Islet of Langerhans (tissue), 1 donor: ENCODE results near the gene CCDC187.
"Not testable (repeated sequence)": the region's sequence is repeated elsewhere in the genome, so short reads cannot be mapped to it uniquely, and the experiment has no call there.

Experiments used
- FAIRE-seq: peaks from one replicate; lab custom pipeline; 2011; peaks lifted over from hg19 to GRCh38; lab: Jason Lieb, UNC

CCDC187 gene

GRCh38 chr9:136237486-136238341, 66.2 kb downstream of the CCDC187 start:
- FAIRE-seq = no peak

DNA sequence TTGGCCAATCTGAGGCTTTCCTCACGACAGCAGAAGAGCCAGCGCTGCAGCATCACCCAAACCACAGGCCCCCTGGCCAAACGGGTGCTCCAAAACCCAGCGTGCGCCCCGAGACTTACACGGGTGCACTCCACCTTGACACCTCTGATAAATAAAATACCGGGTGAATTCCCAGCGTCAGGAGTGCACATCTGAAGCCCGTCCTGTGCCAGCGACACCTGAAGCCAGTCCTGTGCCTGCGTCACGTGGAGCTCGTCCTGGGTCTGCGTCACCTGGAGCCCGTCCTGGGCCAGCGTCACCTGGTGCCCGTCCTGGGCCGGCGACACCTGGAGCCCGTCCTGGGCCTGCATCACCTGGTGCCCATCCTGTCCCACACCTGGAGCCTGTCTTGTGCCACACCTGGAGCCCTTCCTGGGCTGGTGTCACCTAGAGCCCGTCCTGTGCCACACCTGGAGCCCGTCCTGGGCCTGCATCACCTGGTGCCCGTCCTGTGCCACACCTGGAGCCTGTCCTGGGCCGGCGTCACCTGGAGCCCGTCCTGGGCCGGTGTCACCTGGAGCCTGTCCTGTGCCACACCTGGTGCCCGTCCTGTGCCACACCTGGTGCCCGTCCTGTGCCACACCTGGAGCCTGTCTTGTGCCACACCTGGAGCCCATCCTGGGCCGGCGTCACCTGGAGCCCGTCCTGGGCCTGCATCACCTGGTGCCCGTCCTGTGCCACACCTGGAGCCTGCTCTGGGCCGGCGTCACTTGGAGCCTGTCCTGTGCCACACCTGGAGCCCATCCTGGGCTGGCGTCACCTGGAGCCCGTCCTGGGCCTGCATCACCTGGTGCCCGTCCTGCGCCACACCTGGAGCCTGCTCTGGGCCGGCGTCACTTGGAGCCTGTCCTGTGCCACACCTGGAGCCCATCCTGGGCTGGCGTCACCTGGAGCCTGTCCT, 67.2 kb downstream of the CCDC187 start:
- FAIRE-seq = not testable (repeated sequence)

DNA sequence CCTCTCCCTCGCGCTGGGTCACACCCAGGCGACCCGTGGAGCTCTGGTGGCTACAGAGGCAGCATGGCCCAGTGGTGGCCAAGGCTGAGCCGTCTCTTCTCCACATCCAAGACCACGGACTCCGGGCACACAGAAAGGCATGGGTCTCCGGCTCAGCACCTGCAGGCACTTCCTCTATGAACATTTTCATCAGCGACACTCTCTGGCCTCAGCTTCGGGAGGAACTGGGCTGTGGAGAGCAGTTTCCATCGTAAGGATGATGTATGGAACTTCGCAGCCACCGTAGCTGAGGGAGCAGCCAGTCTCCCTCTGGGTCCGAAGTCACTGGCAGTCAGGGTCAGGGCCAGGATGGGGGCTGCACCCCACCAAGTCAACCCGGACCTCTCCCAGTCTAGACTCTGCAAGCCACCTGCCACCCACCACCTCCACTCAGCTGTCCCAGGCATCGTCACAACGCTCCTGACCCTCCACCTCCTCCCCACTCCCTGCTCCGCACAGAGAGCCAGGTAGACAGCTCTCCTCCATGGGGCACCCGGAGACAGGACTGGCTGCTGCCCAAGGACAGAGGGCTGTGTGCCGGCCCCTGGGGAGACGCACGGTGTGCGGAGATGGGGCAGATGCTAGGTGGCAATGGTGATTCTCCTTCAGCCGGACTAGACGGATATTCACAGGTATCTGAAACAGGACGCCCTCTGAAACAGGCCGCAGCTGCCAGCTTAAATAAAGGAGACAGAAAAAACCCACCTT, 68.0 kb downstream of the CCDC187 start:
- no peak for FAIRE-seq

- no peak for FAIRE-seq
Observed at GRCh38 chr9:136235171-136235570, 68.7 kb downstream of the CCDC187 start.

- no peak for FAIRE-seq
Observed at GRCh38 chr9:136234597-136234996, 69.3 kb downstream of the CCDC187 start.

GRCh38 chr9:136233868-136234267, 70.0 kb downstream of the CCDC187 start:
- no peak for FAIRE-seq

DNA sequence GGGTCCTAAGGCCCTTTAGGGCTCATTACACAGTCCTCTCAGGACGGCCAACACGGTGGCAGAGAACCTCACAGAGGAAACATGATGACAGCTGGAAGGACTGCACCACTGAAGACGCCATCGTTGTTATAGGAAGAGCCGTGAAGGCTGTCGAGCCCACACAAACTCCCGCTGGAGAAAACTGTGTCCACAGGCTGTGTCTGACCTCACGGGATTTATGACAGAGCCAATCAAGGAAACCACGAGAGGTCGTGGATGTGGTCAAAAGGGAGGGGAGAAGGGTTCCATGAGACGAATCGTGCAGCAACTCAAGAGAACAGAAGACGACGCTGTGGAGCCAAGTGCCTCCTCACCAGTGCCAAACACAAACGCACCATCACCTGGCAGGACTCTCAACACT, 70.5 kb downstream of the CCDC187 start:
- no peak for FAIRE-seq

DNA sequence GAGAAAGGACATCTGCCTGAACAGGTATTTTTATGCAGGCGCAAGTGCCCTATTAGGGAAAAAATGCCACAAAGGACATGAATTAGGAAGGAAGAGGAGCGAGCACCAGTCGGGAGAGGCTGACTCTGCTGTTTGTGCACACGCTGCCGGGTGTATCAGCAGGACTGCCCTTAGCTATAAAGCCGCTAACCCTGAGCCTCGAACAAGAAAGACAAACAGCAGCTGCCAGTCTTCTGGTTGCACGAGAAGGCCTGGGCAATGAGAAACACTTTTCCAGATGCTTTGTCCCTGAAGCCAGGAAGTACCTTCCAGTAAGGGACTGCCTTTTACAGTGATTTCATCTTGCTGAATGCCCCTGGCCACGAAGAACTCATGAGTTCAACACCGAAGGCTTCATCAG, 70.9 kb downstream of the CCDC187 start:
- no peak for FAIRE-seq

- FAIRE-seq = no peak
Observed at GRCh38 chr9:136231478-136232297, 72.2 kb downstream of the CCDC187 start.

DNA sequence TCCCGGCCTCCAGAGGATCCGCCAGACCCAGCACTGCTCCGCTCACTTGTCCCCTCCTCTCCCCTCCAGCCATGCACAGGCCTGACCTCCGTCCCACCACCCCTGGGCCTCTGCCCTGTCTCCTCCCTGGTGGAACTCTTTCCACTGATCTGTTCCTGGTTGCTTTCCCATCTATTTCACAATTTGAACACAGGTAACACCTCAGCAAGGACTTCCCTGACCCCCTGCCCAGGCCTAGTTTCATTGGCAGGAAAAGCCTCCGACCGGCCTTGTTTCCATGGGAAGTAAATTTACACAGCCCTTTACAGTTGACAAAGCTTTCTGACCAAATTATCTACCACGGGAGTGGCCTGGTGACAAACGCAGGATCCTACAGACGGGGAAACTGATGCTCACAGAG, 73.1 kb downstream of the CCDC187 start:
- no peak for FAIRE-seq

- no peak for FAIRE-seq
Observed at GRCh38 chr9:136230365-136230764, 73.5 kb downstream of the CCDC187 start.

DNA sequence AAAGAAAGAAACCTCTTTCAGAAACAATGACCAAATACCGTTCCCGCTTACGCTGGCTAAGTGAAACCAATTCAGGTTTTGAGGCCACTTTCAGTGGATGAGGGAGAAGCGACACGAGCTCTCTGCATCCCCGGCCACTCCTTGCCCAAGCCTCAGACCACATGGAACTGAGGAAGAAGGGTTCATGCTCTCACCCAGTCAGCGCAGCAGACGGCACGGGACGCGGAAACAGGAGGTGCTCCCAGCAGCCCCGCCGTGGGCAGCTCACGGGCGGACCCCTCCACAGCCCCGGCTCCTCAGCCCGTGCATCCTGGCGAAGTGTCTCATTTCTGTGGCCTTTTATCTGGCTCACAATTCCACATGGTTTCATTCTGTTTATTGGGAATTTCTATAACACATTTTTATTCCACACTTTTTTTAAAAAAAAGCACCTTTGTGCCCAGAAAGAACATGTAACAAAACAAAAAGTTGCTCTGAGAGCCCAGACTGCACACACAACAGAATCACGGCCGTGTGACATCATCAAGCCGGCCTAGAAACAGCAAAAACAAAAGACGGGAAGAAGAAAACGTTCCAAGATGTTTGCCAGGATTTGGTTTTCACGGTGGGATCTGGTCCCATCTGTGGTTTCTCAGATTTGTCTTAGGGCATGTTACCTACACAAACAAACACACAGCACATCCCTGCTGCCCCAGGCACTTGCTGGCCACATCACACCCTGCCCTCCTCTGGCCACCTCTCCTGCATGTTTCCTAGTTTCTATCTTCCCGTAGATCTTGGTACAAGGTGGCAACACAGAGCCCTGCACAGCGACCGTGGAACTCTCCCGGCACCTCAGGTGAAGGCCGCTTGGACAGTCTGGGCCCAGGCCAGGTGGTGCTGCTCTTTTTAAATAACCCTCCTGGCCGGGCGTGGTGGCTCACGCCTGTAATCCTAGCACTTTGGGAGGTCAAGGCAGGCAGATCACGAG, 74.5 kb downstream of the CCDC187 start:
- no peak for FAIRE-seq

DNA sequence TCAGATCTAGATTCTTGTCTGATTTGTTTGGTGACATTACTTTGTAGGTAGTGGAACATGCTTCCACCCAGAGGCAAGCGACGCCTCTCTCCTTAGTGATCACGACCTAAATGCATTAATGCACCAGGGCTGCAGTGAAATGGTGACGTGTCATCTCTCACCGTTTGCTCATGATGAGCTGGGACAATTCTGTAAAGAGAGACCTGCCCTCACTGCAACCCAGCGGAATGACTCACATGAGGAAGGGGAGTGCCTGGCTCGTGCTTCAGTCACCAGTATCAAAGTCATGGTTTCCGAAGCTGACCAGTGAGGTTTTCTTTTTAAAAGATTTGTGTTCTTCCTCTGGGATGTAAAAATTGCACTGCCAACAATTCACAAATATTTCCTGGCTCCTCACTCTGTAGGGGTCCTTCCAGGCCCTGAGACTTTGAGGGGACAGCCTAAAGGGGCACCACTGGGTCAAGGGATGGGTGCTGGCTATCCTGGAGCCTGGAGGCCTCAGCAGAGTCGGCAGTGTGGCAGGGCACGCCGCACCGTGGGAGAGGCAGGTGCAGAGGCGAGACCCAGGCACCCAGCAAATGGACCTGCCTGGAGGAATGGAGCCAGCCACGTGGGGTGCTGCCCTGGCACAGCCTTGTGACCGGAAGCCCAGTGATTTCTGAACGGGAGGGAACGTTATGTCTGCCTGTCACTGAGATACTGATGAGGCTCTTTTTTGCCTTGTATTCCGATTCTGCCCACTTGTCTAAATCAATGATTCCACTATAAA, 75.6 kb downstream of the CCDC187 start:
- no peak for FAIRE-seq

DNA sequence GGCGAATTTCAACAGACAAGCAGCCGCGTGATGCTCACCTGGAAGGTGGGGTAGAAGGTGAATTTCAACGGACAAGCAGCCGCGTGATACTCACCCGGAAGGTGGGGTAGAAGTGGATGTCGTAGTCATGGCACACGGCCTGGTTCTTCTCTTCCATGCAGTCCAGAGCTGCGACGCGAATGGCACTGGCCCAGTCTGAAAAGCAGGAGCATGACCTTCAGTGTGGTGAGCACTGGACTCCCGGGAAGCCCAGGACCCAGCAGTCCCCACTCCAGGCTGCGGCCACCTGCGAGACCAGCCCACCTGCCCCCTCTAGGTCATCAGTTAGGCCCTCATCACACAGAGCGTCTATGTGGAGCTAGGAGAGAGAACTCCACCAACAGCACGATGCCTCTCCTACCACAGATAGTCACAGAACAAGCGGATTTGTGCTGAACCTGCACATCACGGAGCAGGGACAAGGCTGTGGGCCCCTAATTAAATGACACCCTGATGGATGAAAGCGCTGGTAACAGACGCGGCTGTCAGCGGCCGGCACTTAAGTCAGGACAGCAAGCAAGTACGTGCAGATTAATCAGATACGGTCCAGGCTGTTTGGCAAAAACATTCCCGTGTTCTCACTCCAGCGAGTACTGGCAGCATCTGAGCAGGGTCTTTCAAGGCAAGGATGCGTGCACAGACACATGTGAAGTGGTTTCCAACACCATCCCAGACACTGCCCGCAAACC, 77.0 kb downstream of the CCDC187 start:
- FAIRE-seq = no peak

- FAIRE-seq = no peak
Observed at GRCh38 chr9:136225748-136226679, 77.9 kb downstream of the CCDC187 start.

- no peak for FAIRE-seq
Observed at GRCh38 chr9:136225366-136225747, 78.5 kb downstream of the CCDC187 start.

DNA sequence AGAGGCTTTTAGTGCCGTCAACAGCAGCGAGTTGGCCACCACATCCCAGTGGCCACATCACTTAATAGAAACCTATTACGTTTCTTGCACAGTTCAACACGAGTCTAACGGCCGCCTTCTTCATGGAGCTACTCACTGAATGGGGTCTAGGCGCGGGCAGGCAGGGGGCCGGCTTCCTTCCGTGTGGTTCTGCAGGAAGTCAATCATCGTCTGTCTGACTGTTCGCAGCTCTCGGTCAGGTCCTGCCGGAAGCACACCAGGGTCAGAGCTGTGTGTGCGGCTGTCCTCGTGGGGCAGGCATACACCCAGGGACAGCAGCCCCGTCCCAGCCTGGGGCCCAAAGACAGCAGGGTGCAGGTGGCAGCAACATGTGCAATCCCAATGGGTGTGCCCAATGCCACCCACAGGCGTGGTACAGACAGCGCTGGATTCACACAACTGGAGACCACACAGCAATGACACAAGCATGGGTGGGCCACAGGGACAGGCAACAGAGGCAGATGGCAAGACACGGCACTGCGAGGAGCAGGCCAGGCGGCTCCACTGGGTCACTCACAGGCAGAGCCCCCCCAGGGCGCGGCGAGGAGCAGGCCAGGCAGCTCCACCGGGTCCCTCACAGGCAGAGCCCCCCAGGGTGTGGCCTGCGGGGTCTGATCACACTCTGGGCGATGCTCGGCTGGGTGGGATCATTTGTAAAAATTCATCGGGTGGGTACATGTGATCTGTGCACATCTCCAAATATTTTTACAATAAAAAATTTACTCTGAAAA, 79.8 kb downstream of the CCDC187 start:
- no peak for FAIRE-seq
